HG03575 (cell line): ENCODE results near the gene TTC39A.
"Not testable (repeated sequence)": the region's sequence is repeated elsewhere in the genome, so short reads cannot be mapped to it uniquely, and the experiment has no call there.

Source experiments
- ATAC-seq: cut with Tn5 transposase; IDR thresholded peaks from one replicate; pipeline ENCODE4 v1.9.1; 2021; ENCODE audit not compliant: unreplicated experiment, insufficient number of reproducible peaks, low FRiP score; ENCODE audit errors: extremely low read depth

The TTC39A gene

DNA sequence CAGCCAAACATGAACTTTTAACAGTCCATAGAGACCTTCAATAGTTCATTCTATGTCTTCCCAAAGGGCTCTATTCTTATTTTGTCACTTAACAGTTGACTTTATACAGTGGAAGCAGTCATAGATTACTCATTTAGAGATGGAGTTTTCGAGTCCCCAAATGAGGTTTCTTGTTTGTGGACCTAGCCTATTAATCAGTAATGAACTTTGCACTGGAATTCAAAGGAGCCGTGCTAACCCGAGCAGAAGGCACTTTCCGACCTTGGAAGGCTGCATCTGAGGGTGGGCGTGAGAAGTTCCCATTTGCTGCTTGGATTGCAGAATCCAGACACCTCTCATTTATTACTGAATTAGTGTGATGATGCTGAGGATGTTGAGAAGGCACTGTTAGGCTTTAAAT, 46.4 kb downstream of the TTC39A start:
- no peak for ATAC-seq

DNA sequence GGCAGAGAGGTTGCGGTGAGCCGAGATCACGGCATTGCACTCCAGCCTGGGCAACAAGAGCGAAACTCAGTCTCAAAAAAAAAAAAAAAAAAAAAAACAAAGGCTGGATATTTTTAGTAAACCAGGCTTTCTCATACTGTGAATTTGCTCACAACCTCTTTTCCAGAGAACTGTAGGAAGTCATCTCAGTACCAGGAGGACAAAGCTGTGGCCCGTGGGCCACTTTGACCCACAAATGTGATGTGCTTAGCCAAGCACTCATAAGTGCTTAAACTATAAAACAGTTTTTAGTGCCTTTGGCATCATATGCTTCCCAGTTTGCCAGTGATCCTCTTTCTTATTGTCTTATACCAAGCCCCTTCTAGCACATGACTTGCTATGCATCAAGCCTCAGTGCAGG, 47.8 kb downstream of the TTC39A start:
- ATAC-seq: no peak

DNA sequence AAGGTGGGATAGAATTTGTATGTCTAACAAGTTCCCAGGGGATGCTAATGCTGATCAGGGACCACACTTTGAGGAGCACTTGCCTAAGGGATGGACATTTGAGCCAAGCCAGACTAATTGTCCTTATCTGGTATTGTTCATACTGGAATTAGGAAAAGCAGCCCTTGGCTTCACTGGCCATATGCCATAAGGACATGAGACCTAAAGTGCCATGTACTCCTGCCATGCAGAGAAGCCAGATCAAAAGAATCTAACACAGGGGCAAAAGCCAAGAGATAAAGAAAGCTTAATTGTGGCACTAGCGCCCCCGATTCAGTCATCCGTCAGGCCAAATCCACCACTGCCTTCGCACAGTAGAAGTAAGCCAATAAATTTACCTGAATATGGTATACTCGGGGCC, 48.6 kb downstream of the TTC39A start:
- no peak for ATAC-seq

DNA sequence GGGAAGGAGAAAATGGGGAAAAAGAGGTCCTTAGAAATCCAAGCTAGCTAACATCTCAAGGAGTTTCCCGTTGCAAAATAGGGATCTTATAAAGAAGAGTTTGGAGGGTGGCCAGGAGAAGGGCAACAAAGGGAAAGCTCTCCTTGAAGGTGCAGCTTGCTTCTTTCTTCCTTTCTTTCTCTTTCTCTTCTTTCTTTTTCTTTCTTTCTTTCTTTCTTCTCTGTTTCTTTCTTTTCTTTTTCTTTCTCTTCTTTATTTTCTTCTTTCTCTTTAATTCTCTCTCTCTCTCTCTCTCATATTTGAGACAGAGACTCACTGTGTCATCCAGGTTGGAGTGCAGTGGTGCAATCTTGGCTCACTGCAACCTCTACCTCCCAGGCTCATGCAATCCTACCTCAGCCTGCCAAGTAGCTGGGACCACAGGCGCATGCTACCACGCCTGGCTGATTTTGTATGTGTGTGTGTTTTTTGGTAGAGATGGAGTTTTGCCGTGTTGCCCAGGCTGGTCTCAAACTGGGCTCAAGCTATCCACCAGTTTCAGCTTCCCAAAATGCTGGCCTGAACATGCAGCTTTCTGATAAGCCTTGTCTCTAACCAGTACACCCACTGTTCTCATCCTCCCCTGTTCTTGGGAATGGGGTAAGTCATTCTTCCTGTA, 49.9 kb downstream of the TTC39A start:
- ATAC-seq: no peak

- ATAC-seq: no peak
These were observed 54.1 kb downstream of the TTC39A start for GRCh38 chr1:51276286-51276685.

DNA sequence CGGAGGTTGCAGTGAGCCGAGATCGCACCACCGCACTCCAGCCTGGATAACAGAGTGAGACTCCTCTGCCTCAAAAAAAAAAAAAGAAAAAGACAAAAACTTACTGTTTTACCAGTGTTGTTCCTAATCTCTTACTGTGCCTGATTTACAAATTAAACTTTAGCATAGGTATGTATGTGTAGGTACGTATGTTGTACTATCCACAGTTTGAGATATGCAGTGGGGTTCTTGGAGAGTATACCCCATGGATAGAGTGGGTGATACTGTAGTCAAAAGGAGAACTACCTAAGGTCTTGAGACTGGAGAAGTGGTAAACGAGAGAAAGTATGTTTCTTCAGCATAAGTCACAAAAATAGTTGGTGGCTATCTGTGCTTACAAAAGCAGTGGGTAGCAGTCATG, 55.7 kb downstream of the TTC39A start:
- no peak for ATAC-seq

GRCh38 chr1:51272916-51273315, 57.4 kb downstream of the TTC39A start:
- no peak for ATAC-seq

DNA sequence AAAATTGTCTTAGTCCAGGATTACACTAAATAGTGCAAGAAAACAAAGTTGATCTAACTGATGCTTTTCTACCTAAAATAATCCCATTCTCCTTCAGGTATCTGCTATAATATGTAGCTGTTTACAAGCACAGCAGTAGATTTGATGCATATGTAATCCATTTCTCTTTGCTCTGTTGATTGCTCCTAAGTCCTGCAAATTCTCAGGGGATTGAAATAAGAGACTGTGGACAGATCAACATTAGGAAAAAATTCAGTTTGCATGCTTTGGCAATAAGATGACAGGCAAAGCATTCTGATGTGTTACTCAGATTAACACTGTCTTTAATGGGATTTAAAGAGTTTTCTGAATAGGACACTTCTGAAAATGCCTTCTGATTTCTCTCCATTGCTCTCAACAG, 59.6 kb downstream of the TTC39A start:
- ATAC-seq: no peak

- no peak for ATAC-seq
These were observed 61.7 kb downstream of the TTC39A start for GRCh38 chr1:51268634-51269033.

DNA sequence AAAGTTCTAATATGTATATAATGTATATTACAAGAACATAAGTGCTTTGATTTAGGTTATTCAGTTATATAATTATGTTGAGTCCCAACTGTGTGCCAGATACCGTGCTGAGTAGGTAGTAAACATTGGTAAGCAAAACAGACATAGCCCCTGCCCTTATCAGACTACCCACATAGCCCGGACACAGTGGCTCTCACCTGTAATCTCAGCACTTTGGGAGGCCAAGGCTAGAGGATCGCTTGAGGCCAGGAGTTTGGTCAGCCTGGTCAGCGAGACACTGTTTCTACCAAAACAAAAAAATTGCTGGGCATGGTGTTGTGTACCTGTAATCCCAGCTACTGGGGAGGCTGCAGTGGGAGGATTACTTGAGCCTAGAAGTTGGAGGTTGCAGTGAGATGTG, 63.6 kb downstream of the TTC39A start:
- no peak for ATAC-seq

DNA sequence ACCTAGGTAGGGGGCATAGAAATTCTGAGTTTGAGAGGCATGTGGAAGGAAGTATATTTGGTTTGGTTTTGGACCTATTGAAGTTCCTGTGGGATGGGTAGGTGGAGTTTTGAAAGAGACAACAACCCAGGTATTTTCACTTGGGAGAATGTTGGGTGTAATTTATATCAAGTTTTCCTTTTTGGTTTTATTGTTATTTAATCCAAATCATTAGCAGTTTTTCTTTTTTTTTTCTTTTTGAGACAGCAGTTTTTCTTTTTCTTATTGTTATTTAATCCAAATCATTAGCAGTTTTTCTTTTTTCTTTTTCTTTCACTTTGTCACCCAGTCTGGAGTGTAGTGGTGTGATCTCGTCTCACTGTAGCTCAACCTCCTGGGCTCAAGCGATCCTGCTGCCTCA, 64.2 kb downstream of the TTC39A start:
- no peak for ATAC-seq

DNA sequence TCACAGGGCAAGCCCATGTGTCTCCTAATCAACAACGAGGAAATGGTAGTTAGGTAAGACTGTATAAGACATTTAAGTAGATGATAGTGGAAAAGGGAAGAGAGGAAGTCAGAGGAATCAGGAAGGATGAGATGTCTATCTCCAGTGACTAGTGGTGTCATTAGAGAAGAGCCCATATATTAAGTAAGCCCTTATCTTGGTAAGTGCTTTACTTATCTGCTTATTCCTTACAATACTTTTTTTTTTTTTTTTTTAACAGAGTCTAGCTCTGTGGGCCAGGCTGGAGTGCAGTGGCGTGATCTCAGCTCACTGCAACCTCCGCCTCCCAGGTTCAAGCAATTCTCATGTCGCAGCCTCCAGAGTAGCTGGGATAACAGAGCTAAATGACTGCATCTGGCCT, 64.7 kb downstream of the TTC39A start:
- no peak for ATAC-seq

DNA sequence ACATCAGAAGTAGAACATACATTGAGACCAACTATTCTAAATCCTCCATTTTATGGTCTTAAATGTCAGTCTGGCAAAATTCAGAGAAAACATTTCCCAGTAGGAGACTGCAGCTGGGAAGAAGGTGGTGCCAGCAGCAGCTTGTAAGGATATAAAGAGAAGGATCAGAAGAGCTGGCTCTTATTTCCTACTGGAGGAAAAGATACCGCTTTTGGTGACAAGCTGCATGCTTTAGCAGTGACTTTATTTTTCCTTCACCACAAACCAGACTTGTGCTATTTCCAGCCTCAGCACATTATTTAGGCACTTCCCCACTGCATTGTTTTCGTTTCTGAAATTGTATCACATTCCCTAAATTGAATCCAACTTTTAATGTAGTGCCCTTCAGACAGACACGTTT, 65.9 kb downstream of the TTC39A start:
- ATAC-seq: no peak

- ATAC-seq: no peak
These were observed 67.0 kb downstream of the TTC39A start for GRCh38 chr1:51263147-51263877.

- ATAC-seq: no peak
These were observed 75.0 kb downstream of the TTC39A start for GRCh38 chr1:51255331-51255730.

DNA sequence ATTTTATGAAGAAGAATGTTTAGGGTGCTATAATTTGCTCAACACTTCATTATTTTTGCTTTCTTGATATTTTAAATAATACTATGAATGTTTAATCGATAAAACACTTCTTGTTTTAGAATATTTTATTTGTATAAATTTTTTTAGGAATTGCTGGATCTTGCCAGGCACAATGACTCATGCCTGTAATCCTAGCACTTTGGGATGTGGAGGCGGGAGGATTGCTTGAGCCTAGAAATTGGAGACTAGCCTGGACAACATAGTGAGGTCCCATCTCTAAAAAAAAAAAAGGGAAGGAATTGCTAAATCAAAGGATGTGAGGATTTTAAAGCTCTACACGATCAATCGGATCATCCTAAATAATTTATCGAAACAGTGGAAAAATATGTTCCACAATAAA, 76.7 kb downstream of the TTC39A start:
- ATAC-seq: no peak

- ATAC-seq: no peak
These were observed 78.0 kb downstream of the TTC39A start for GRCh38 chr1:51252366-51252765.

GRCh38 chr1:51251165-51251564, 79.2 kb downstream of the TTC39A start:
- ATAC-seq: not testable (repeated sequence)

GRCh38 chr1:51250729-51251128, 79.6 kb downstream of the TTC39A start:
- ATAC-seq: not testable (repeated sequence)

GRCh38 chr1:51249445-51249844, 80.9 kb downstream of the TTC39A start:
- no peak for ATAC-seq

DNA sequence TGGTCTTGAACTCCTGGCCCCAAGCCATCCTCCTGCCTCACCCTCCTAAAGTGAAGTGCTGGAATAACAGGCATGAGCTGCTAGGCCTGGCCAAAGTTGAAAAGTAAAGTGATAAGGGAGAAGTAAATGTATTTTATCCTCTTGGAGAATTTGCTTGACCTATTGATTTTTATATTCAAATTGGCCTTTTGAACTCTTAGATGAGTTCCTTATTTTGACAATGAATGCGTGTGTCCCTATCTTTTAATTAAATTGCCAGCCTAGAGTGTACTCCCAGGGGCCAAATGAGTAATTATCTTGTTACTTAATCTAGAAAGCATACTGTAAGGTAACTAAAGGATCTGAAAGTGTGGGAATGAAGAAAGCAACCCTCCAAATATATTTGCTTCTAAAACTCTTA, 82.9 kb downstream of the TTC39A start:
- no peak for ATAC-seq
